SK-N-SH treated with all-trans-retinoic acid at 6 μM for 48 hours (cell line): Measurements from ENCODE around the gene NDUFA5.
"Not testable (repeated sequence)": the region's sequence is repeated elsewhere in the genome, so short reads cannot be mapped to it uniquely, and the experiment has no call there.

ENCODE experiments used
- ATAC-seq: fragments of 200-7000 bp; cut with Tn5 transposase; 3 replicates; pipeline ENCODE4 v1.9.1; 2020; ENCODE audit warnings: mild to moderate bottlenecking, moderate library complexity
- ARNTL ChIP-seq: fragments of 450-650 bp; formaldehyde crosslinking; IDR thresholded peaks from 2 replicates; pipeline ENCODE4 v1.5.0; 2020; ENCODE audit warnings: low read depth, mild to moderate bottlenecking, moderate library complexity, borderline replicate concordance
- BACH2 ChIP-seq: fragments of 250-450 bp; sonication (Bioruptor Pico); IDR thresholded peaks from 2 replicates; pipeline ENCODE4 v1.9.0; 2021; ENCODE audit warnings: mild to moderate bottlenecking, borderline replicate concordance
- CSDC2 ChIP-seq: fragments of 250-450 bp; sonication (Bioruptor Pico); IDR thresholded peaks from 2 replicates; pipeline ENCODE4 v1.5.0; 2020; ENCODE audit warnings: mild to moderate bottlenecking, moderate library complexity
- CSRNP3 ChIP-seq: fragments of 250-450 bp; sonication (Bioruptor Pico); IDR thresholded peaks from 2 replicates; pipeline ENCODE4 v1.5.1; 2021; ENCODE audit warnings: mild to moderate bottlenecking, moderate library complexity
- ESRRG ChIP-seq: fragments of 250-450 bp; sonication (Bioruptor Pico); IDR thresholded peaks from 2 replicates; pipeline ENCODE4 v1.6.1; 2021; ENCODE audit warnings: mild to moderate bottlenecking
- GLIS3 ChIP-seq: fragments of 250-450 bp; sonication (Bioruptor Pico); IDR thresholded peaks from 2 replicates; pipeline ENCODE4 v1.5.0; 2020; ENCODE audit warnings: mild to moderate bottlenecking, moderate library complexity
- ISL1 ChIP-seq: fragments of 250-450 bp; sonication (Bioruptor Pico); IDR thresholded peaks from 2 replicates; pipeline ENCODE4 v2.1.2; 2022; ENCODE audit warnings: mild to moderate bottlenecking, moderate library complexity
- POU6F1 ChIP-seq: fragments of 250-450 bp; sonication (Bioruptor Pico); IDR thresholded peaks from 2 replicates; pipeline ENCODE4 v1.8.0; 2021; ENCODE audit warnings: low read depth, mild to moderate bottlenecking, moderate library complexity, borderline replicate concordance
- PPARA ChIP-seq: fragments of 250-450 bp; sonication (Bioruptor Pico); IDR thresholded peaks from 2 replicates; pipeline ENCODE4 v1.5.0; 2020; ENCODE audit warnings: mild to moderate bottlenecking, borderline replicate concordance
- SNAI2 ChIP-seq: fragments of 250-450 bp; sonication (Bioruptor Pico); IDR thresholded peaks from 2 replicates; pipeline ENCODE4 v1.5.0; 2020; ENCODE audit warnings: mild to moderate bottlenecking, moderate library complexity
- TOX ChIP-seq: fragments of 250-450 bp; sonication (Bioruptor Pico); IDR thresholded peaks from 2 replicates; pipeline ENCODE4 v1.8.0; 2021; ENCODE audit warnings: mild to moderate bottlenecking, moderate library complexity, borderline replicate concordance
- TSHZ2 ChIP-seq: fragments of 250-450 bp; sonication (Bioruptor Pico); IDR thresholded peaks from 2 replicates; pipeline ENCODE4 v1.5.0; 2020; ENCODE audit warnings: mild to moderate bottlenecking, moderate library complexity
- ZC3H10 ChIP-seq: fragments of 250-450 bp; sonication (Bioruptor Pico); IDR thresholded peaks from 2 replicates; pipeline ENCODE4 v1.5.1; 2021; ENCODE audit warnings: mild to moderate bottlenecking, moderate library complexity
- ZFP3 ChIP-seq: fragments of 250-450 bp; sonication (Bioruptor Pico); IDR thresholded peaks from 2 replicates; pipeline ENCODE4 v1.5.0; 2020; ENCODE audit warnings: mild to moderate bottlenecking, moderate library complexity
- ZFP30 ChIP-seq: fragments of 450-650 bp; formaldehyde crosslinking; IDR thresholded peaks from 2 replicates; pipeline ENCODE4 v1.5.0; 2022; ENCODE audit warnings: mild to moderate bottlenecking, moderate library complexity
- ZNF565 ChIP-seq: fragments of 450-650 bp; formaldehyde crosslinking; conservative IDR thresholded peaks from 2 replicates; pipeline ENCODE4 v1.5.0; 2020; ENCODE audit warnings: low read depth, mild to moderate bottlenecking, moderate library complexity
- ZNF70 ChIP-seq: fragments of 450-650 bp; formaldehyde crosslinking; IDR thresholded peaks from 2 replicates; pipeline ENCODE4 v1.5.0; 2020; ENCODE audit warnings: mild to moderate bottlenecking, moderate library complexity
- ZNF8 ChIP-seq: fragments of 450-650 bp; formaldehyde crosslinking; IDR thresholded peaks from 2 replicates; pipeline ENCODE4 v1.5.0; 2020; ENCODE audit warnings: mild to moderate bottlenecking, moderate library complexity

Gene NDUFA5

GRCh38 chr7:123557016-123557397 lies 611 bp downstream of the NDUFA5 start:
- ATAC-seq: no peak; the same call in 2 of the 3 replicates

GRCh38 chr7:123555484-123555883 lies 2.1 kb downstream of the NDUFA5 start:
- TF ChIP-seq ESRRG (no peak), ISL1 (no peak), BACH2 (CRISPR knock-in tag) (no peak), PPARA (CRISPR knock-in tag) (no peak), ZFP3 (CRISPR knock-in tag) (no peak), SNAI2 (CRISPR knock-in tag) (no peak), ZC3H10 (CRISPR knock-in tag) (no peak)
- ATAC-seq: no peak

More at GRCh38 chr7:123557016-123557397, 611 bp downstream of the NDUFA5 start:
- TF ChIP-seq ZC3H10 (CRISPR knock-in tag) (no peak), SNAI2 (CRISPR knock-in tag) (no peak), CSDC2 (no peak), ZNF8 (no peak), ARNTL (CRISPR knock-in tag) (no peak), TSHZ2 (CRISPR knock-in tag) (no peak), PPARA (CRISPR knock-in tag) (no peak)

- ATAC-seq: no peak
- TF ChIP-seq POU6F1 (CRISPR knock-in tag) (no peak), ZC3H10 (CRISPR knock-in tag) (no peak), ZFP30 (CRISPR knock-in tag) (no peak)
- TF ChIP-seq, all 23 proteins: peak for 0
These were observed 4.5 kb downstream of the NDUFA5 start for GRCh38 chr7:123553159-123553558.

GRCh38 chr7:123552641-123553040 lies 5.0 kb downstream of the NDUFA5 start:
- TF ChIP-seq PPARA (CRISPR knock-in tag) (no peak), GLIS3 (CRISPR knock-in tag) (no peak)
- ATAC-seq: no peak

GRCh38 chr7:123552134-123552533 lies 5.5 kb downstream of the NDUFA5 start:
- ATAC-seq: not testable (repeated sequence)

- TF ChIP-seq ZC3H10 (CRISPR knock-in tag) (no peak), ISL1 (no peak), TSHZ2 (CRISPR knock-in tag) (no peak), PPARA (CRISPR knock-in tag) (no peak), ZNF8 (no peak), CSRNP3 (CRISPR knock-in tag) (no peak), TOX (CRISPR knock-in tag) (no peak), ZNF70 (CRISPR knock-in tag) (no peak), POU6F1 (CRISPR knock-in tag) (no peak), ZFP30 (CRISPR knock-in tag) (no peak), ZNF565 (CRISPR knock-in tag) (no peak), ARNTL (CRISPR knock-in tag) (no peak), CSDC2 (no peak), SNAI2 (CRISPR knock-in tag) (no peak)
These were observed 9.2 kb downstream of the NDUFA5 start for GRCh38 chr7:123548406-123548805.

More at GRCh38 chr7:123548406-123548805, 9.2 kb downstream of the NDUFA5 start:
- ATAC-seq: peak; percentile 67
